Measurements from ENCODE around the gene MBD4. TPM values are rescaled to one million over a fixed set of nuclear protein-coding genes. Genes with fewer than 3 reads are reported as not detected.

Gene MBD4
- total RNA-seq, 4 donors from 2014 or later = 15.4 to 18.1 (median 16.4) TPM

DNA sequence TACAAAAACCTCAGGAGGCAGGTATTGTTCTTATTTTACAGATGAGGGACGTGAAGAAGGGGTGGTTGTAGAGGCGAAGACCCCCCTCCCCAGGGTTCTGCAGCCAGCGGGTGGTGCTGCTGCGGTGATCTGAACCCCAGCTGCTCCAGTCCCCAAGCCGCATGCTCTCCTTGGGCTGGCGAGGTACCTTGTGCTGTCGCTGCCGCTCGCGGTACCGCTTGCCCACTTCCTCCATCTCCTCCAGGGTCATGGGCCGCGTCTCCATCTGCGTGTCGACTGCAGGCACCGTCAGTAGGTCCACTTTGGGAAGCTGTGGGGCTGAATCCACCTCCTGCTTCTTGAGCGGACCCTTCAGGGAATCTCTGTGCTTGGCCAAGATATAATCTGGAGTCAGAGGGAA is 28.8 kb downstream of the MBD4 start:
- in situ Hi-C loops (cut with MboI; ENCODE audit: low sequenced_read_pairs in 4 of 4) = no loop called here
- DNase-seq = no peak
- no peaks in the 10 kb centered on the region for H3K36me3 ChIP-seq
- H3K4me3 ChIP-seq = no peak overlapping the region
- no peaks in the 10 kb centered on the region for H3K4me1 ChIP-seq
- H3K27me3 ChIP-seq = no peaks in the 10 kb centered on the region
- no peaks in the 10 kb centered on the region for H3K9me3 ChIP-seq
- no peak for ATAC-seq
- no peak overlapping the region for H3K27ac ChIP-seq
- intact Hi-C loops (cut with DNase I; ENCODE audit: low total_unique reads) = no loop called here
- TF ChIP-seq, protein P1, sequence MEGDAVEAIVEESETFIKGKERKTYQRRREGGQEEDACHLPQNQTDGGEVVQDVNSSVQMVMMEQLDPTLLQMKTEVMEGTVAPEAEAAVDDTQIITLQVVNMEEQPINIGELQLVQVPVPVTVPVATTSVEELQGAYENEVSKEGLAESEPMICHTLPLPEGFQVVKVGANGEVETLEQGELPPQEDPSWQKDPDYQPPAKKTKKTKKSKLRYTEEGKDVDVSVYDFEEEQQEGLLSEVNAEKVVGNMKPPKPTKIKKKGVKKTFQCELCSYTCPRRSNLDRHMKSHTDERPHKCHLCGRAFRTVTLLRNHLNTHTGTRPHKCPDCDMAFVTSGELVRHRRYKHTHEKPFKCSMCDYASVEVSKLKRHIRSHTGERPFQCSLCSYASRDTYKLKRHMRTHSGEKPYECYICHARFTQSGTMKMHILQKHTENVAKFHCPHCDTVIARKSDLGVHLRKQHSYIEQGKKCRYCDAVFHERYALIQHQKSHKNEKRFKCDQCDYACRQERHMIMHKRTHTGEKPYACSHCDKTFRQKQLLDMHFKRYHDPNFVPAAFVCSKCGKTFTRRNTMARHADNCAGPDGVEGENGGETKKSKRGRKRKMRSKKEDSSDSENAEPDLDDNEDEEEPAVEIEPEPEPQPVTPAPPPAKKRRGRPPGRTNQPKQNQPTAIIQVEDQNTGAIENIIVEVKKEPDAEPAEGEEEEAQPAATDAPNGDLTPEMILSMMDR (IDR thresholded peaks at IDR 0.05 in 4 of 5, conservative IDR thresholded peaks at IDR 0.05 in 1 of 5) = no peak
- TF ChIP-seq POLR2A (IDR thresholded peaks at IDR 0.05) = no peak

DNA sequence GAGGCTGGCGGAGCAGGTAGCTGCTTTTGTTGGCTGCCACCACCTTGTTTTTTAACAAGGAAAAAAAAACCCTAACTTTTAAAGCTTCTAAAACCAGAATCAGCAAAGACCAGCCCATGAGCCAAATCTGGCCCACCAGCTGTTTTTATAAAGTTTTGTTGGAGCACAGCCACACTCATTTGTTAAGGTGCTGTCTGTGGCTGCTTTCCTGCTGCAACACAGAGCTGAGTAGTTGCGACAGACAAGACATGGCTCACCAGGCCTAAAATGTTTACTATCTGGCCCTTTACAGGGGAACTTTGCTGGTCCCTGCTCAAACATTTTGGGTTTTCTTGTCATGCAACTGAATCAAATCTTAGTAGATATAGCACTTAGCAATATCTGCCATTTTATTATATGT is 30.2 kb downstream of the MBD4 start:
- H3K9me3 ChIP-seq = no peaks in the 10 kb centered on the region
- no peak for TF ChIP-seq POLR2A (IDR thresholded peaks at IDR 0.05)
- TF ChIP-seq, protein P1 (IDR thresholded peaks at IDR 0.05 in 4 of 5, conservative IDR thresholded peaks at IDR 0.05 in 1 of 5) = no peak
- intact Hi-C loops (cut with DNase I; ENCODE audit: low total_unique reads) (no loop called here), in situ Hi-C loops (cut with MboI; ENCODE audit: low sequenced_read_pairs in 4 of 4) (no loop called here)
- ATAC-seq = no peak
- no peaks in the 10 kb centered on the region for H3K36me3 ChIP-seq
- H3K27ac ChIP-seq = no peak overlapping the region
- DNase-seq = no peak
- H3K4me3 ChIP-seq = no peak overlapping the region
- H3K27me3 ChIP-seq = no peaks in the 10 kb centered on the region
- no peaks in the 10 kb centered on the region for H3K4me1 ChIP-seq

DNA sequence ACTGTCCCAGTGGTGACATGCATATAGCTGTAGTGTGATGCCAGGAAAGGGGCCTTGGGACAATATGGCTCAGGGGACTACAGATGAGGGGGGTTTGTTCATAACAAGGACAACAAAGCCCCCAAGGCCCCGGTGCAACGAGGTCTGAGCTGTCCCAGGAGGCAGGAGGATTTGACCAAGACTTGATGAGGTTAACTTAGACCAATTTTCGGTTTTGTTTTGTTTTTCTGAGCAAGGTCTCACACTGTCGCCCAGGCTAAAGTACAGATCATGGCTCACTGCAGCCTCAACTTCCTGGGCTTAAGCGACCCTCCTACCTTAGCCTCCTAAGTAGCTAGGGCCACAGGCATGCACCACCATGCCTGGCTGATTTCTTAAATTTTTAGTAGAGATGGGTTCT is 35.1 kb downstream of the MBD4 start:
- H3K4me1 ChIP-seq = no peaks in the 10 kb centered on the region
- H3K36me3 ChIP-seq = no peaks in the 10 kb centered on the region
- in situ Hi-C loops (cut with MboI; ENCODE audit: low sequenced_read_pairs in 4 of 4) = no loop called here
- ATAC-seq = no peak
- DNase-seq = no peak
- H3K4me3 ChIP-seq = no peak overlapping the region
- H3K9me3 ChIP-seq = no peaks in the 10 kb centered on the region
- TF ChIP-seq, protein P1 (IDR thresholded peaks at IDR 0.05 in 4 of 5, conservative IDR thresholded peaks at IDR 0.05 in 1 of 5) = no peak
- no peak for TF ChIP-seq POLR2A (IDR thresholded peaks at IDR 0.05)
- H3K27ac ChIP-seq = no peak overlapping the region
- intact Hi-C loops (cut with DNase I; ENCODE audit: low total_unique reads) = no loop called here
- H3K27me3 ChIP-seq = no peaks in the 10 kb centered on the region

DNA sequence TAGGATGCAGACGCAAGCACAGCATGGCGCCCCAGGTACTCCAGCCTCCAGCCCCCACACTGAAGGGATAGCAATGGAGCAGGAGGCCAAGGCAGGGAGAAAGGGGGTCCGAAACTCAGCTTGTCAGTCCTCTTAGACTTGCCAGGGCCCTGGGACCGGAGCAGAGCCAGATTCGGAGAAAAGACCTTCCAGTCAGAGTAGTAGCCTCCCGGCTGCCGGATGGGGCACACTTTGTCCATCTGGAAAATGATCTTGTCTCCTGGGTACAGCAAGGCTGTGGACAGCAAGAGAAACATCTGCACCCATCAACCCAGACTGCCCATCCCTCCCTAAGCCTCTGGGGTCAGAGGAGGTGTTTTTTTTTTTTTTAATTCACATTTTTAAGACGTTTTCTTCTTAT is 35.6 kb downstream of the MBD4 start:
- no peak for DNase-seq
- in situ Hi-C loops (cut with MboI; ENCODE audit: low sequenced_read_pairs in 4 of 4) (no loop called here), intact Hi-C loops (cut with DNase I; ENCODE audit: low total_unique reads) (no loop called here)
- Histone ChIP-seq H3K27ac (no peak overlapping the region), H3K36me3 (no peaks in the 10 kb centered on the region), H3K4me3 (no peak overlapping the region), H3K4me1 (no peaks in the 10 kb centered on the region), H3K9me3 (no peaks in the 10 kb centered on the region), H3K27me3 (no peaks in the 10 kb centered on the region)
- ATAC-seq = no peak
- TF ChIP-seq, protein P1 (IDR thresholded peaks at IDR 0.05 in 4 of 5, conservative IDR thresholded peaks at IDR 0.05 in 1 of 5) = no peak
- TF ChIP-seq POLR2A (IDR thresholded peaks at IDR 0.05) = no peak

DNA sequence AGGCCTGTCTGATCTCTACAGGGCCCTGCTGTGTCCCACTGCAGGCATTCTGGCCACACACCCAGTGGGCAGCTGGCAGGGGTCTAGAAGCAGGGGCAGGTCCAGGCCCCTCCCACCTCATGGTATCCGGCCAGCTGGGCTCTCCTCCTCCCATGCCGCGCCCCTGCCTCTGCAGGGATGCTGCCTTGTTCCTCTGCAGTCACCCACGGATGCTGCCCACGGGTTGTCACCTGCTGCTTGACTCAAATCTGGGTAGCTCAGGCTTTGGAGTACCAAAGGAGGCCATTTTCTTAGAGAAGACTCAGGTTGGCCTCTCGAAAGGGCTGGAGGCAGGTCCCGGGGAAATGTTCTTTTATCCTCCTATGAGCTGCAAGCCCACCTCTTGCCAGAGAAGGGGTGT is 36.3 kb downstream of the MBD4 start:
- Histone ChIP-seq H3K27ac (no peak overlapping the region), H3K4me1 (peaks cover 2% of the 10 kb centered on the region in 2 donors), H3K9me3 (no peaks in the 10 kb centered on the region), H3K27me3 (no peaks in the 10 kb centered on the region), H3K4me3 (no peak overlapping the region), H3K36me3 (no peaks in the 10 kb centered on the region)
- in situ Hi-C loops (cut with MboI; ENCODE audit: low sequenced_read_pairs in 4 of 4) = no loop called here
- no peak for ATAC-seq
- DNase-seq = no peak
- intact Hi-C loops (cut with DNase I; ENCODE audit: low total_unique reads) = no loop called here
- TF ChIP-seq, protein P1 (IDR thresholded peaks at IDR 0.05 in 4 of 5, conservative IDR thresholded peaks at IDR 0.05 in 1 of 5) = no peak
- no peak for TF ChIP-seq POLR2A (IDR thresholded peaks at IDR 0.05)
